ENCODE results near the gene COL4A2. TPM values are rescaled to one million over a fixed set of nuclear protein-coding genes. Genes with fewer than 3 reads are reported as not detected.
A peak's percentile ranks its signal among the peaks of the same experiment; 100 is the strongest.

Gene COL4A2
- total and polyA plus RNA-seq, 4 donors = 130 to 334 (median 170) TPM

DNA sequence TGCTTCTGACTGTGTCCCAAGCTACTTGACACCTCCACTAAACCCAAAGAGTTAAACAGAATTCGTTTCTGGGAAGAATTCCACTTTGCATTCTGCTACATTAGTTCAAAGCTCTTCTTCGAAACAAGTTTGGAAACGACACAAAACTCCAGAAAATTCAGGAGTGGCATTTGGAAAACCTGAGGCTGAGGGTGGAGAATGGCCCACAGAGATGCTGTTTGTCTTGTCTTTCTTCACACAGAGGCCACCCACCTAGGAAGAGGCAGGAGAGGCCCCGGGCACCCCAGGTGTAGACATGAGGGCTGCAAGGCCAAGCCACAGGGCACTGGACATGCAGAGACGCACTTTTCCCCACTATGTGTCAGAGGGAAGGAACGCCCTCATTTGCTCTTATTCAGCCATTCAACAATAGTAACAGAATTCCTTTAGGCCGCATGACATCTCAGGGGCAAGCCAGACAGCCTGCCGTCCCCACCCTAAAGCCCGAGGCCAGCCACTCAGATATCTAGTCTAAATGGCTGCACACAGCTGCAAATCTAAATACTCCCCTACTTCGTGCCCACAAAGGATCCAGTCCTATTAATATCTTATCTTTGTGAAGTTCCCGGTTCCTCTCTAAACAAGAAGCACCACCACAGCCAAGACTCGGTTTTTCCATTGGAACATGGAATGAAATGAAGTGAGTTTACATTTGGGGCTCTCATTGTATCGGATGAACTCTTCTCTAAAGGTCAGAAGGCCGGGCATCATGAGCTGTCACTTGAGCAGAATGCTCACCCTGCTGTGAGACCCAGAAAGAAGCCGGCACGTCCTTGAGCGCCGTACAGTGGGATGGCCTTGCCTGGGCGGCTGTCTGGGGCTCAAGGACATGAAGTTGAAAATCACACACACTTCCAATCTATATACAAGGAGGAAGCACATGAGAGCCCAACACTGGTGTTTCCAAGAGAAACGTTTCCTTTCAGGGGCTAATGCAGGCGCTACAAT is 20.0 kb upstream of the COL4A2 start:
- H3K27ac ChIP-seq (ENCODE audit: low read depth, low read length) = no peak overlapping the region
- no peaks in the 10 kb centered on the region for H3K27me3 ChIP-seq (ENCODE audit: control insufficient read depth, insufficient read depth, low read length)
- peaks cover 8% of the 10 kb centered on the region for H3K4me1 ChIP-seq (ENCODE audit: control insufficient read depth, insufficient read depth, low read length)
- H3K36me3 ChIP-seq (ENCODE audit: control insufficient read depth, insufficient read depth, low read length) = no peaks in the 10 kb centered on the region
- 72% methylated on average over 14 of the region's 21 CpGs for WGBS (ENCODE audit: insufficient coverage)
- DNase-seq (ENCODE audit: low read depth in 4 of 6, low spot score in 6 of 6) = no peak
- H3K9me3 ChIP-seq (ENCODE audit: control insufficient read depth, insufficient read depth, low read length) = no peaks in the 10 kb centered on the region
- no peak overlapping the region for H3K4me3 ChIP-seq (ENCODE audit: low read depth, low read length)

DNA sequence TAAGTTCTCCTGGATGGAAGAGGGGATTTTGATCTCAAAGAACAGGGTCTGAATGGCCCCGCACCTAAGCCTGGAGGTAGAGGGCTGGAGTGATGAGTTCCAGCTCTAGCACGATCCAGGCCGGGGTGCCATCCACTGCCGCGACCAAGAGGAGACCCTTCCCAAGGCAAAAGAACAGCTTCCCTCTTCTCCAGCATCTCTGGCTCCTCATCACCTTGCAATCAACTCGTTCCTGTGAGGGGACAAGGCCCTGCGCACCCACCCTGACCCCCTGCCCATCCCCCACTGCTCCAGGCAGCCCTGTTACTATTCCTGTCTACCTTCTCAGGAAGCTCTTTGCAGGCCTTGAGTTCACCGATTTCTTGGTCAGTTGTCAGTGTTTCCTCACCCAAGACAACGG is 17.9 kb upstream of the COL4A2 start:
- DNase-seq (ENCODE audit: low read depth in 4 of 6, low spot score in 6 of 6) = no peak
- WGBS (ENCODE audit: insufficient coverage) = 94% methylated on average over 6 of the region's 9 CpGs
- peaks cover 4% of the 10 kb centered on the region for H3K4me1 ChIP-seq (ENCODE audit: control insufficient read depth, insufficient read depth, low read length)
- H3K27me3 ChIP-seq (ENCODE audit: control insufficient read depth, insufficient read depth, low read length) = no peaks in the 10 kb centered on the region
- H3K27ac ChIP-seq (ENCODE audit: low read depth, low read length) = no peak overlapping the region
- H3K9me3 ChIP-seq (ENCODE audit: control insufficient read depth, insufficient read depth, low read length) = no peaks in the 10 kb centered on the region
- no peak overlapping the region for H3K4me3 ChIP-seq (ENCODE audit: low read depth, low read length)
- no peaks in the 10 kb centered on the region for H3K36me3 ChIP-seq (ENCODE audit: control insufficient read depth, insufficient read depth, low read length)

DNA sequence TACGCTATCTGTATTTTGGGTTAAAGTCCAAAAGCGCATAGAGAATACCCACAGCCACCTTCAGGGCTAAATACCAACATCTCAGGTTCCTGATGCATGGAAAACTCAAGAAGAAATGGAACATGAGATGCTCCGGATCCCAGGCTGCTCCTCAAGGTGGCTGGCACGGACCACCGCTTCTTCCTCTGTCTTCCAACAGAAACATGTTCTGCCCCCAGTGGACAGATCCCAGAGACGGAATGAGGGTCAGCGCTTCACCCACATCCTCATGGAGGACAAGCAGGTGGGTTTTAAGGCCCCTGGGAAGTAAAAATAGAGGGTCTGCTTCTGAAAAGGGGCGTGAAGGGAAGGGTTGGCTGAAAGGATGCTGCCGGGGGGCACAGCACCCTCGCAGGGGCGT is 17.4 kb upstream of the COL4A2 start:
- H3K27me3 ChIP-seq (ENCODE audit: control insufficient read depth, insufficient read depth, low read length) = no peaks in the 10 kb centered on the region
- no peak for DNase-seq (ENCODE audit: low read depth in 4 of 6, low spot score in 6 of 6)
- H3K4me1 ChIP-seq (ENCODE audit: control insufficient read depth, insufficient read depth, low read length) = peaks cover 4% of the 10 kb centered on the region
- no peaks in the 10 kb centered on the region for H3K36me3 ChIP-seq (ENCODE audit: control insufficient read depth, insufficient read depth, low read length)
- no peak overlapping the region for H3K27ac ChIP-seq (ENCODE audit: low read depth, low read length)
- H3K4me3 ChIP-seq (ENCODE audit: low read depth, low read length) = no peak overlapping the region
- H3K9me3 ChIP-seq (ENCODE audit: control insufficient read depth, insufficient read depth, low read length) = no peaks in the 10 kb centered on the region
- WGBS (ENCODE audit: insufficient coverage) = 90% methylated on average over 11 of the region's 11 CpGs

DNA sequence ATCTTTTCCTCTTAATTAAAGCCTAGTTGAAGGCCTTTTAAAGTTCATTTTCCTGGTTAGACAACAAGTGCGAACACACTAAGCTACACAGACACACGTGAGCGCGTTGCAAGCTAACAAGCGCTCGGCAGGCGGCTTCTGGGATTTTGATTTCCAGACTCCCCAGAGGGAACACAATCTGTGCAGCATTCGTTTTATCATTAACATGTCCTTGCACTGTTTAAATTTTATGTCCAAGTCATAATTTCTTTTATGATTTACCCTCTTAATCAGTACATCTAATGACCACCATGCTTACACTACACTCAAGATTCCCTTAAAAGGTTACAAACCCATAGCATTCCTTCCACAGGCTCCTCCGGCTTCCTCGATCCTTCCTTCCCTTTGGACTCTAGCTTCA is 16.9 kb upstream of the COL4A2 start:
- Histone ChIP-seq H3K27me3 (ENCODE audit: control insufficient read depth, insufficient read depth, low read length) (no peaks in the 10 kb centered on the region), H3K4me1 (ENCODE audit: control insufficient read depth, insufficient read depth, low read length) (peaks cover 4% of the 10 kb centered on the region), H3K36me3 (ENCODE audit: control insufficient read depth, insufficient read depth, low read length) (no peaks in the 10 kb centered on the region), H3K27ac (ENCODE audit: low read depth, low read length) (no peak overlapping the region), H3K4me3 (ENCODE audit: low read depth, low read length) (no peak overlapping the region), H3K9me3 (ENCODE audit: control insufficient read depth, insufficient read depth, low read length) (no peaks in the 10 kb centered on the region)
- 86% methylated on average over 10 of the region's 10 CpGs for WGBS (ENCODE audit: insufficient coverage)
- DNase-seq (ENCODE audit: low read depth in 4 of 6, low spot score in 6 of 6) = peak in 1 of 6 donors; percentile 31

DNA sequence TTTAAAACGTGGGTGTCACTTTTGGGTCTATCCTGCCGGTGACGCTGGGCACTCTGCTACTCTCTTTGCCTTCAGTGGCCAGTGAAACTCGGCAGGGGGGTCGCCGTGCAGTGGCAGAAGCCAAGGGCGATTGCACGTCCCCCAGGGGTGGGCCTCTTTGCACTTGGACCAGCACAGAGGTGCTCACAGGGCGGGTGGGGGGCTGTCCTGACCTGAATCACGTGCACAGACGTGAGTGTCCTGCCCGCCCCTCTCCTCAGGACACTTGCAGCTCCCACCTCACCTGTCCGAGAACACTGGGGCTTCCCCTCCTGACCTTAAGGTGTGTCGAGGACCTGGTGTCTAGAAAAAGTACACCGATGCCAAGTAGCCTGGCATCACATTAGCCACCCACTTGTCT is 16.3 kb upstream of the COL4A2 start:
- H3K27ac ChIP-seq (ENCODE audit: low read depth, low read length) = no peak overlapping the region

DNA sequence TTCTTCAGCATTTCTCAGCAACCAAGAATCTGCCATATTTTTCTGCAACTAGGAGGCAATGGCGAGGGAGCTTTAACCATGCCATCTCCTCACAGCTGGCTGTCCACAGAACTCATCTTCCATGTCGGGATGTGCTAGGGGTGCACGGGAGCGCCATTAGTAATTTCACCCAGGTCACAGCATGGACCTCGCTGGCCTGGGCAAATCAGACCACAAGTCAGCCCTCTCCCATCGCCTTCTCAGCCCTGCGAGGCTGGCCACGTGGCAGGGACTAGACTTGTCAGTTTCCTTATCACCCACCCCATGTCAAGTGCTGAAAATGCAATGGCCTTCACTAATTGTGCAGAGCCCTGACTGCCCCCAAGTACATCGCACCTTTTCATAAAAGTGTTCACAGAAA is 15.8 kb upstream of the COL4A2 start:
- Histone ChIP-seq H3K27me3 (ENCODE audit: control insufficient read depth, insufficient read depth, low read length) (peaks cover 2% of the 10 kb centered on the region), H3K36me3 (ENCODE audit: control insufficient read depth, insufficient read depth, low read length) (no peaks in the 10 kb centered on the region), H3K9me3 (ENCODE audit: control insufficient read depth, insufficient read depth, low read length) (no peaks in the 10 kb centered on the region), H3K4me3 (ENCODE audit: low read depth, low read length) (no peak overlapping the region), H3K27ac (ENCODE audit: low read depth, low read length) (no peak overlapping the region), H3K4me1 (ENCODE audit: control insufficient read depth, insufficient read depth, low read length) (peaks cover 4% of the 10 kb centered on the region)
- DNase-seq (ENCODE audit: low read depth in 4 of 6, low spot score in 6 of 6) = no peak
- 81% methylated on average over 9 of the region's 9 CpGs for WGBS (ENCODE audit: insufficient coverage)

More for the DNA sequence above, 16.3 kb upstream of the COL4A2 start:
- Histone ChIP-seq H3K27me3 (ENCODE audit: control insufficient read depth, insufficient read depth, low read length) (peaks cover 1% of the 10 kb centered on the region), H3K4me1 (ENCODE audit: control insufficient read depth, insufficient read depth, low read length) (peaks cover 4% of the 10 kb centered on the region), H3K9me3 (ENCODE audit: control insufficient read depth, insufficient read depth, low read length) (no peaks in the 10 kb centered on the region), H3K4me3 (ENCODE audit: low read depth, low read length) (no peak overlapping the region), H3K36me3 (ENCODE audit: control insufficient read depth, insufficient read depth, low read length) (no peaks in the 10 kb centered on the region)
- 83% methylated on average over 15 of the region's 15 CpGs for WGBS (ENCODE audit: insufficient coverage)
- DNase-seq (ENCODE audit: low read depth in 4 of 6, low spot score in 6 of 6) = no peak

DNA sequence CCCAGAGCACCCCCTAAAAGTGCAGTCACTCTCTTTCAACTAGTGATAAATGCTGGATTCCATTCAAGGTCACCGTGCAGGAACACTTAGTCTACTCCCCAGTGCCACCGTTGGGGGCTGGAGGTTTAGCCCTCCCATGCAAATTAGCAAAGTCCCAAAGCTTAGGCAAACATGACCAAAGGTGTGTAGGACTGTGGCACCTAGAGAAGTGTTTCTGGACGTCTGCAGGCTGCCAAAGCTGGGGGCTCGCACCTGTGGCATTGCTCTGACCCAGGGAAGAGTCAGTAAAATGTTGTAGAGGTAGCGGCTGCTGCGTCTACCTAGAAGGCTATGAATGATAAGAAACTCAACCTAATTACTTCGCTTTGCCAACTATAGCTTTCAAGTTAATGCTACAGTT is 14.0 kb upstream of the COL4A2 start:
- no peak for DNase-seq (ENCODE audit: low read depth in 4 of 6, low spot score in 6 of 6)
- Histone ChIP-seq H3K4me1 (ENCODE audit: control insufficient read depth, insufficient read depth, low read length) (peaks cover 4% of the 10 kb centered on the region), H3K4me3 (ENCODE audit: low read depth, low read length) (no peak overlapping the region), H3K27ac (ENCODE audit: low read depth, low read length) (no peak overlapping the region), H3K27me3 (ENCODE audit: control insufficient read depth, insufficient read depth, low read length) (peaks cover 2% of the 10 kb centered on the region), H3K36me3 (ENCODE audit: control insufficient read depth, insufficient read depth, low read length) (no peaks in the 10 kb centered on the region), H3K9me3 (ENCODE audit: control insufficient read depth, insufficient read depth, low read length) (no peaks in the 10 kb centered on the region)
- 88% methylated on average over 3 of the region's 7 CpGs for WGBS (ENCODE audit: insufficient coverage)

DNA sequence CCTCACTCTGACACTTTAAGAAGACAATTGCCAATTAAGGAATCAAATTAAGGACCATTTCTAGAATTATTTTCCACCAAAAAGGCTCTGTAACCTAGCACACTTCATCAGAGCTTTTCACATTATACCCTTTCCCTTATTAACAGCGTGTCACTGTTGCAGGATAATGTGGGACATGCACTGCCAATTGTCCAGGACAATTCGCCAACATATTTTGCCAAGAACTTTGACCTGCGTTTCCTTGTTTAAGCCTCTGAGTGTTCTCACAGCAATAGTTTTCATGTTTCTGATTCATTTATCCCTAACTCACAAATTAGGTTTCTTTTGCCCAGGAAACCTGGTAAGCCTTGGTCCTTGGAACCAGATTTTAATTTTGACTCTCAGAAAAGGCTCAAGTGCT is 13.4 kb upstream of the COL4A2 start:
- Histone ChIP-seq H3K36me3 (ENCODE audit: control insufficient read depth, insufficient read depth, low read length) (no peaks in the 10 kb centered on the region), H3K4me1 (ENCODE audit: control insufficient read depth, insufficient read depth, low read length) (peaks cover 7% of the 10 kb centered on the region), H3K9me3 (ENCODE audit: control insufficient read depth, insufficient read depth, low read length) (no peaks in the 10 kb centered on the region), H3K27me3 (ENCODE audit: control insufficient read depth, insufficient read depth, low read length) (peaks cover 2% of the 10 kb centered on the region), H3K27ac (ENCODE audit: low read depth, low read length) (no peak overlapping the region), H3K4me3 (ENCODE audit: low read depth, low read length) (no peak overlapping the region)
- no peak for DNase-seq (ENCODE audit: low read depth in 4 of 6, low spot score in 6 of 6)
- 100% methylated on average over 3 of the region's 3 CpGs for WGBS (ENCODE audit: insufficient coverage)

DNA sequence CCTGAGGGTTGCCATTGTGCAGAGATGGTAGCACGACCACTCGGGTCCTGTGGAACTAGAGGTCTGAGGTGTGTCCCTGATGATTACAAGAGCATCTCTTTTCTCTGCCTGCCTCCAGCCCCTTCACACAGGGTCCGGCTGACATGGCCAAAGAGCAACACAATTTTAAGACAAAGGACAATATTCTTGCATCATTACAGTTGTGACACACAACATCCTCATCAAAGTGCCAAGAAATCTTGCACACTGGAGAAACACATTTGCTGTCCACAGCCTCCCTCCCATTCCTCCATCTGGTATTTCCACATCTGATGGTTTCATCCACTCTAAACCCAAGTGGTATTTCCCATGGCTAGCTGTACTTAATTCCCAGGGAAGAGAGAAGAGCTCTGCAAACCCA is 12.9 kb upstream of the COL4A2 start:
- H3K27ac ChIP-seq (ENCODE audit: low read depth, low read length) = no peak overlapping the region
- no peak for DNase-seq (ENCODE audit: low read depth in 4 of 6, low spot score in 6 of 6)
- no peaks in the 10 kb centered on the region for H3K9me3 ChIP-seq (ENCODE audit: control insufficient read depth, insufficient read depth, low read length)
- peaks cover 2% of the 10 kb centered on the region for H3K27me3 ChIP-seq (ENCODE audit: control insufficient read depth, insufficient read depth, low read length)
- WGBS (ENCODE audit: insufficient coverage) = 94% methylated on average over 3 of the region's 3 CpGs
- no peak overlapping the region for H3K4me3 ChIP-seq (ENCODE audit: low read depth, low read length)
- no peaks in the 10 kb centered on the region for H3K36me3 ChIP-seq (ENCODE audit: control insufficient read depth, insufficient read depth, low read length)
- H3K4me1 ChIP-seq (ENCODE audit: control insufficient read depth, insufficient read depth, low read length) = peaks cover 12% of the 10 kb centered on the region

DNA sequence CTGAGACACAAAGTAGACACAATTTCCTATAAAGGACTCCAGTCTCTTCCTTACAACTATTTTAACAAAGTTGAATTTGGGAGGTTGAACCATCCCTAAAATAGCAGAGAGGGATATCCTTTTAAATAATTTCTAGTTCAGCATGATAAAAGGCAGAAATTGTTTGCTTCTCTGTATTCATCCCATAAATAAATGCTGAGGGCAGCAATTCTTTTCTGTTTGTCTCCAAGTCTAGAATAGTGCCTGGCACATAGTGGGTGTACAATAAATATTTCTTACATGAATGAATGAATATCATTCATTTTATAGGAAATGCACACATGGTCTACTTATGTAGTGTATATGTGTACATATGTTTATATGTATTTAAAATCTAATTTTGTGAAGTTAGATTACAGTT is 12.5 kb upstream of the COL4A2 start:
- Histone ChIP-seq H3K4me3 (ENCODE audit: low read depth, low read length) (no peak overlapping the region), H3K27me3 (ENCODE audit: control insufficient read depth, insufficient read depth, low read length) (peaks cover 2% of the 10 kb centered on the region), H3K27ac (ENCODE audit: low read depth, low read length) (no peak overlapping the region), H3K4me1 (ENCODE audit: control insufficient read depth, insufficient read depth, low read length) (peaks cover 12% of the 10 kb centered on the region), H3K9me3 (ENCODE audit: control insufficient read depth, insufficient read depth, low read length) (no peaks in the 10 kb centered on the region), H3K36me3 (ENCODE audit: control insufficient read depth, insufficient read depth, low read length) (no peaks in the 10 kb centered on the region)
- no peak for DNase-seq (ENCODE audit: low read depth in 4 of 6, low spot score in 6 of 6)

Measured in spinal cord (tissue), 10 donors.